Ascending aorta (tissue), 2 donors: Measurements from ENCODE around the gene ACP1. TPM values are rescaled to one million over a fixed set of nuclear protein-coding genes. Genes with fewer than 3 reads are reported as not detected.

Experiments used
- DNase-seq, 2 donors: peaks; one replicate each; pipeline ENCODE4 v3.0.0-alpha.2; 2019; ENCODE audit warnings: low spot score in 2 of 2
- H3K27ac ChIP-seq, 2 donors: fragments of 200-600 bp; sonication (generic); one replicate each; pipeline ENCODE4 v1.5.1; 2016 to 2017; ENCODE audit warnings: mild to moderate bottlenecking in 1 of 2
- H3K27me3 ChIP-seq: fragments of 200-600 bp; sonication (generic); one replicate; pipeline ENCODE4 v1.5.1; 2017
- H3K36me3 ChIP-seq, 2 donors: fragments of 200-600 bp; sonication (generic); one replicate each; pipeline ENCODE4 v1.5.1; 2016
- H3K4me1 ChIP-seq, 2 donors: fragments of 200-600 bp; sonication (generic); one replicate each; pipeline ENCODE4 v1.5.1; 2016 to 2017; ENCODE audit warnings: mild to moderate bottlenecking in 1 of 2
- H3K4me3 ChIP-seq, 2 donors: fragments of 200-600 bp; sonication (generic); one replicate each; pipeline ENCODE4 v1.5.1; 2016 to 2017; ENCODE audit warnings: mild to moderate bottlenecking in 1 of 2
- H3K9me3 ChIP-seq, 2 donors: fragments of 200-600 bp; sonication (generic); one replicate each; pipeline ENCODE4 v1.5.1; 2016
- intact Hi-C: fragments of 100-400 bp; cut with DNase I; formaldehyde crosslinking; loops from one replicate; pipeline ENCODE4 v1.15.1; 2023
- total RNA-seq: library from RNA; depleted of rRNA; stranded (reverse); fragments of >200 nt; gene quantifications from one replicate; pipeline ENCODE4 v1.1.0, GENCODE V29; 2016
- TF ChIP-seq, protein P1 (sequence below), 3 experiments: fragments of 200-600 bp in 2 of 3; fragments of 450-650 bp in 1 of 3; sonication (generic) in 2 of 3; IDR thresholded peaks; one replicate each; pipeline ENCODE4 v1.5.1; 2016 to 2019; ENCODE audit warnings: antibody characterized with exemption in 3 of 3, mild to moderate bottlenecking in 1 of 3, moderate library complexity in 1 of 3

The ACP1 gene
- total RNA-seq = 30.8 TPM

DNA sequence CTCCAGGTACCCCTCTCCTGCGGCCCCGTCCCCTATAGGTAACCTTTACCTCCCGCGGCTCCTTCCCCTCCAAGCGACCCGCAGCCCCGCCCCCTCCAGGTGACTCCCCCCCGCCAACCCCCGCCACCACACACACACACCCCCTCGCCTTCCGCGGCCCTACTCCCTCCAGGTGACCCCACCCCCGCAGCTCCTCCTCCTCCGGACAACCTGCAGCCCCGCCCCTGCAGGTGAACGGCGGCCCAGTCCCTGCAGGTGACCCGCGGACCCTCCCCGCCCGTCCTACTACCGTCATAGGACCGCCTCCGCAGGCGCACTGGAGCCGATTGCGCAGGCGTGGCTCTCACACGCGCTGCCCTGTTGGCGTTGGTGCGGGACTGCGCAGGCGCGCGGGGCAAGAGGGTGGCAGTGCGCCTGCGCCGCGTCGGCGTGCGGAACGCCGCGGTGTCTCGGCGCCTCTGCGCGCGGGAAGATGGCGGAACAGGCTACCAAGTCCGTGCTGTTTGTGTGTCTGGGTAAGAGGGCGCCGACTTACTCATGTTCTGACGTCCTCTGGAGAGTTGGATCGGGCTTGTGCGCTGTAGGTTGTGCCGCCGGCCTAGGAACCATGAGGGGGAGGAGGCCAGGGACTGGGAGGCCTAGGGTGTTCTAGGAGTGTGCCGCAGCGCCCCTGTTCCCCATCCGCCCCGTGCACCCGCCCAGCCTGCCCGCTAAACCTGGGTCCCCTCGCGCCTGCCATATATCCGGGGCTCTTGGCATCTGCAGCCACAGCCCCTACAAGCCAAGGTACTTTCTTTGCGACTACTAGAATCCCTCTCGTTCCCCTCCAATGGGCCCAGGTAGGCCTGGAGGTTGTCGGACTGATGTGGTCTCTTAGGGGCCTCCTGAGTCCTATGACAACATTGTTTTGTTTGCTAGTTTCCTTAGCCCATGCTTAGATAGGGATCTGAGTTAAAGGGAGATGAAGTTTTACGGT, at the start of gene ACP1:
TSS of gene ACP1 (plus strand) at position 455 of the 976 bp plus-strand sequence. CDS start at position 473, 18 bp downstream.
- TF ChIP-seq, protein P1, sequence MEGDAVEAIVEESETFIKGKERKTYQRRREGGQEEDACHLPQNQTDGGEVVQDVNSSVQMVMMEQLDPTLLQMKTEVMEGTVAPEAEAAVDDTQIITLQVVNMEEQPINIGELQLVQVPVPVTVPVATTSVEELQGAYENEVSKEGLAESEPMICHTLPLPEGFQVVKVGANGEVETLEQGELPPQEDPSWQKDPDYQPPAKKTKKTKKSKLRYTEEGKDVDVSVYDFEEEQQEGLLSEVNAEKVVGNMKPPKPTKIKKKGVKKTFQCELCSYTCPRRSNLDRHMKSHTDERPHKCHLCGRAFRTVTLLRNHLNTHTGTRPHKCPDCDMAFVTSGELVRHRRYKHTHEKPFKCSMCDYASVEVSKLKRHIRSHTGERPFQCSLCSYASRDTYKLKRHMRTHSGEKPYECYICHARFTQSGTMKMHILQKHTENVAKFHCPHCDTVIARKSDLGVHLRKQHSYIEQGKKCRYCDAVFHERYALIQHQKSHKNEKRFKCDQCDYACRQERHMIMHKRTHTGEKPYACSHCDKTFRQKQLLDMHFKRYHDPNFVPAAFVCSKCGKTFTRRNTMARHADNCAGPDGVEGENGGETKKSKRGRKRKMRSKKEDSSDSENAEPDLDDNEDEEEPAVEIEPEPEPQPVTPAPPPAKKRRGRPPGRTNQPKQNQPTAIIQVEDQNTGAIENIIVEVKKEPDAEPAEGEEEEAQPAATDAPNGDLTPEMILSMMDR (IDR thresholded peaks at IDR 0.05) = no peak
- DNase-seq = peak; percentile 74 to 95
- Histone ChIP-seq H3K27ac (peak within 1 kb of the TSS; percentile 56 to 71), H3K36me3 (no peaks in the 10 kb centered on the region), H3K9me3 (peaks cover 0 to 9% of the 10 kb centered on the region in 2 donors), H3K4me1 (peaks cover 5 to 11% of the 10 kb centered on the region in 2 donors), H3K27me3 (no peaks in the 10 kb centered on the region), H3K4me3 (peak within 1 kb of the TSS; percentile 73 to 86)
- intact Hi-C loops = loop anchor here (1.0 to 5.0 kb wide), 3 partner anchors 24 to 413 kb away; partner anchors contain the start of genes ALKAL2, FAM110C and TMEM18

DNA sequence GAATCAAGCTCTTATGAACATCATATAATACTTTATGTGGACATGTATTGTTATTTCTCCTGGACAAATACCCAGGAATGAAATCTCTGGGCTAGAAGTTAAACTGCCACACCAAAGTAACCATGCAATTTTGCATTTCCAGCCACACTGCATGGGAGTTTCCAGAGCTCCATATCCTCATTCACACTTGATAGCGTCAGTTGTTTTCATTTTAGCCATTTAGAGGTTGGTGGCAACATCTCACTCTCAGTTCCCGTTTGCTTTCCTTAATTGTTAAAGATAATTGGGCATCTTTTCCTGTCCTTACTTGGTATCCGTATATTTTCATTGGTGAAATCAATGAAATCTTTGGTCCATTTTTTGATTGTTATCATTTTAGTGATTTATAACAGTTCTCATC, 48.7 kb upstream of the ACP1 start:
- peaks cover 0 to 7% of the 10 kb centered on the region in 2 donors for H3K9me3 ChIP-seq
- H3K4me3 ChIP-seq = no peak overlapping the region
- no peak for DNase-seq
- no peaks in the 10 kb centered on the region for H3K4me1 ChIP-seq
- H3K27ac ChIP-seq = no peak overlapping the region
- H3K27me3 ChIP-seq = no peaks in the 10 kb centered on the region
- peaks cover 3 to 19% of the 10 kb centered on the region in 2 donors for H3K36me3 ChIP-seq
- TF ChIP-seq, protein P1 (IDR thresholded peaks at IDR 0.05) = no peak
- intact Hi-C loops = no loop called here

DNA sequence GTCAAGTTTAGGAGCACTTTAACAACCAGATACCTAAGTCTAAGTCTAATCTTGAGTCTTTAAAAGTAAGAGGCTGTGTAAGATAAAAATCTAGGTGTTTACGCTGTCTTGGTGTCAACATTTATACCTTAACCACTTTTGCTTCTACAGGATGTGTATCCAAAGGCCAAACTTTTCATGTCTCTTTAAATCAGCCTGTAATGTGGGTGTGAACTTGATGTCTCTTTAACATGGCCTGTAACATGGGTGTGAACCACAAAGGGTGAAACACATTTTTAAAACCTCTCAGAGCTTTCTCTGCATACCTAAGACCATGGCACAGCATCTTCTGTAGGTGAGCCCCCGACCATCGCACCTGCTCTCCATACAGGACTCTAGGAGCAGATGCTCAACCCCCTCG, 41.3 kb upstream of the ACP1 start:
- H3K4me1 ChIP-seq = no peaks in the 10 kb centered on the region
- TF ChIP-seq, protein P1 (IDR thresholded peaks at IDR 0.05) = no peak
- peaks cover 30 to 59% of the 10 kb centered on the region in 2 donors for H3K36me3 ChIP-seq

DNA sequence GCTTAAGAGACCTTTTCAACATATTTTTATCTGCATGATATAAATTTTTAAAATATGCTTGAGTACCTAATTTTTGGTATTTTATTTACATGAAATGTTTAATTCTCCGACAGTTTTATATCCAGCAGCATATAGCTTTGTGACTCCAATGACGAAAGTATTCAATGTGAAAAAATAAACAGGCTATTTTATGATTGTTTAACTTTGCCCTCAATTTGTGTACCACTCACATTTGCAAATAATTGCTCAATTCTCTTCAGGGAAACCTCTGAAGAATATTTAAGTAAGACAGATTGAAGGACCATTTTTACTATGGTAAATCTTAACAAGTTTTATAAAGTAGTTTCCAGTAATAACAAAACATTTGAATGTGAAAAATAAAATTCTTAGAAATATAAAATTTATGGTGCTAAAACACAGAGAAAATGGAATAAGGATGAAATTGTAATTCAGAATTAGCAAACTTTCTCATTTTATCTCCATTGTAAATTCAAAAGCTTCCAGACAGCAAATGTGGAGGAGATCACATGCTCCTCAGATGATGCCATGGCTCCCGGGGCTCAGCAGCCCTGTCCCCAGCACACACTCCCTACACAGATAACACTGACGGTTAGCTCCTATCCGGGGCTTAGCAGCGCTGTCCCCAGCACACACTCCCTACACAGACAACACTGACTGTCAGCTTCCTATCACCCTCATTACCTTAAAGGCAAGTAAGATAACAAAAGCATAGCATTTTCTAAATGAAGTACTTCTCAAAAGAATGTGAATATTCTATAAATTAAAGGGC, 40.6 kb upstream of the ACP1 start:
- no peaks in the 10 kb centered on the region for H3K9me3 ChIP-seq
- H3K4me1 ChIP-seq = no peaks in the 10 kb centered on the region
- TF ChIP-seq, protein P1 (IDR thresholded peaks at IDR 0.05) = no peak
- intact Hi-C loops = no loop called here
- no peaks in the 10 kb centered on the region for H3K27me3 ChIP-seq
- H3K4me3 ChIP-seq = no peak overlapping the region
- H3K36me3 ChIP-seq = peaks cover 27 to 56% of the 10 kb centered on the region in 2 donors
- no peak overlapping the region for H3K27ac ChIP-seq
- DNase-seq = no peak

More for the DNA sequence above, 41.3 kb upstream of the ACP1 start:
- Histone ChIP-seq H3K27ac (no peak overlapping the region), H3K27me3 (no peaks in the 10 kb centered on the region), H3K9me3 (no peaks in the 10 kb centered on the region), H3K4me3 (no peak overlapping the region)
- intact Hi-C loops = no loop called here
- DNase-seq = no peak

DNA sequence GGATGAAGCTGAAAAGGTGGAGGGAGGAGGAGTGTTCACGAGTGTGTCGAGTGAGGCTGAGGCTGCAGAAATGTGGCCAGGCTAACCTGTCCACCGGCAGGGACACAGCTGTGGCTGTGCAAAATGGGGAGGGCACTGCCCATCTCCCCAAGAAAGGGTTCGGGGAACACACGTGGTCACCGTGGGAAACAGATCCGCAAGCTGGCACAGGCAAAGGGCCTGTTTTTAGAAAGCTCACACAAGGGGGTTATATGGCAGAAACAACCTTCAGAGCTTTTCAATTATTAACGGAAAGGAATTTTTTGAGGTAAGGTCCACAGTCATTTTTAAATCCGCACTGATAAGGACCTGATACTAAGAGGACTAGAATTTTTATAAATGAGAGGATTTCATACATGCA, 36.6 kb upstream of the ACP1 start:
- intact Hi-C loops = no loop called here
- TF ChIP-seq, protein P1 (IDR thresholded peaks at IDR 0.05) = no peak
- no peaks in the 10 kb centered on the region for H3K9me3 ChIP-seq
- H3K4me3 ChIP-seq = no peak overlapping the region
- DNase-seq = no peak
- no peaks in the 10 kb centered on the region for H3K27me3 ChIP-seq
- peaks cover 28 to 56% of the 10 kb centered on the region in 2 donors for H3K36me3 ChIP-seq
- no peak overlapping the region for H3K27ac ChIP-seq
- no peaks in the 10 kb centered on the region for H3K4me1 ChIP-seq
